A549 (cell line): ENCODE results near the gene TSNAXIP1. TPM values are rescaled to one million over a fixed set of nuclear protein-coding genes. Genes with fewer than 3 reads are reported as not detected.

Experiments
- ATAC-seq, 2 experiments: fragments of 200-7000 bp in 1 of 2; fragments of >200 bp in 1 of 2; cut with Nextera tagmentation in 1 of 2; cut with Tn5 transposase in 1 of 2; 3 replicates each; pipeline versions ENCODE4 v1.8.0 to v1.9.1; 2018 to 2020; ENCODE audit warnings: mild to moderate bottlenecking in 1 of 2, moderate library complexity in 1 of 2
- CTCF ChIA-PET: fragments of 300-600 bp; sonication (Branson Sonifier 250); formaldehyde crosslinking; extraction: SDS; loops from one replicate; lab custom pipeline; 2021; ENCODE audit warnings: antibody characterized with exemption, inconsistent platforms; lab: Yijun Ruan, JAX
- POLR2A ChIA-PET: fragments of 350-600 bp; formaldehyde crosslinking; extraction: SDS; loops from one replicate; lab custom pipeline; 2021; ENCODE audit warnings: antibody characterized with exemption, inconsistent platforms; lab: Yijun Ruan, JAX
- DNase-seq, 2 experiments: peaks; one replicate each; pipeline versions ENCODE4 v3.0.0 to v3.0.0-alpha.2; 2011 to 2016; ENCODE audit warnings: low read depth in 1 of 2, low spot score in 1 of 2
- FAIRE-seq: peaks from 2 replicates; lab custom pipeline; 2011; peaks lifted over from hg19 to GRCh38; lab: Jason Lieb, UNC
- H3K27ac ChIP-seq, 2 experiments: fragments of >200 bp; sonication (Bioruptor Twin); formaldehyde crosslinking; 3 replicates each; pipeline ENCODE4 v1.5.1; 2016 to 2017
- H3K4me1 ChIP-seq: fragments of >200 bp; sonication (Bioruptor Twin); formaldehyde crosslinking; 3 replicates; pipeline ENCODE4 v1.6.1; 2016
- H3K4me2 ChIP-seq: fragments of >200 bp; sonication (Bioruptor Twin); formaldehyde crosslinking; 3 replicates; pipeline ENCODE4 v1.6.1; 2016
- H3K4me3 ChIP-seq: fragments of >200 bp; sonication (Bioruptor Twin); formaldehyde crosslinking; 3 replicates; pipeline ENCODE4 v1.5.1; 2016
- H3K9me3 ChIP-seq: fragments of >200 bp; sonication (Bioruptor Twin); formaldehyde crosslinking; 3 replicates; pipeline ENCODE4 v1.6.1; 2016
- CBX2 ChIP-seq: fragments of 200-600 bp; sonication (generic); IDR thresholded peaks from 2 replicates; pipeline ENCODE4 v1.6.1; 2016; ENCODE audit warnings: low read depth, mild to moderate bottlenecking, borderline replicate concordance
- CEBPB ChIP-seq, 2 experiments: fragments of >200 bp in 1 of 2; sonication (Bioruptor Twin) in 1 of 2; formaldehyde crosslinking in 1 of 2; IDR thresholded peaks; 2 replicates each; pipeline ENCODE4 v1.6.1; 2012 to 2016
- CHD4 ChIP-seq: fragments of 200-600 bp; sonication (generic); IDR thresholded peaks from 2 replicates; pipeline ENCODE4 v1.6.1; 2016; ENCODE audit warnings: antibody characterized with exemption, mild to moderate bottlenecking, borderline replicate concordance
- EHF ChIP-seq: fragments of 250-450 bp; sonication (Bioruptor Pico); IDR thresholded peaks from 2 replicates; pipeline ENCODE4 v1.5.0; 2020; ENCODE audit warnings: mild to moderate bottlenecking
- EHMT2 ChIP-seq: fragments of 200-600 bp; sonication (generic); IDR thresholded peaks from 2 replicates; pipeline ENCODE4 v1.6.1; 2016; ENCODE audit warnings: antibody characterized with exemption, low read depth, mild to moderate bottlenecking, moderate library complexity
- FOSB ChIP-seq: fragments of 250-450 bp; sonication (Bioruptor Pico); IDR thresholded peaks from 2 replicates; pipeline ENCODE4 v1.5.0; 2020; ENCODE audit warnings: mild to moderate bottlenecking, moderate library complexity
- GATA3 ChIP-seq: IDR thresholded peaks from 2 replicates; pipeline ENCODE4 v1.6.1; 2012; ENCODE audit warnings: borderline replicate concordance
- HDAC2 ChIP-seq: fragments of 200-600 bp; sonication (generic); IDR thresholded peaks from 2 replicates; pipeline ENCODE4 v1.6.1; 2016
- HOXB5 ChIP-seq: fragments of 250-450 bp; sonication (Bioruptor Pico); IDR thresholded peaks from 2 replicates; pipeline ENCODE4 v1.5.0; 2020; ENCODE audit warnings: mild to moderate bottlenecking, moderate library complexity
- NPAS2 ChIP-seq: fragments of 250-450 bp; sonication (Bioruptor Pico); IDR thresholded peaks from 2 replicates; pipeline ENCODE4 v1.8.0; 2022; ENCODE audit warnings: mild to moderate bottlenecking, moderate library complexity, borderline replicate concordance
- NR3C1 ChIP-seq: fragments of >200 bp; sonication (Bioruptor Twin); formaldehyde crosslinking; IDR thresholded peaks from 3 replicates; pipeline ENCODE4 v1.6.1; 2017
- RAD21 ChIP-seq, 2 experiments: fragments of >200 bp in 1 of 2; sonication (Bioruptor Twin) in 1 of 2; formaldehyde crosslinking in 1 of 2; IDR thresholded peaks in 1 of 2; conservative IDR thresholded peaks in 1 of 2; 2 replicates in 1 of 2; 3 replicates in 1 of 2; pipeline ENCODE4 v1.6.1; 2012 to 2018; ENCODE audit warnings: inconsistent platforms in 1 of 2
- RFX5 ChIP-seq: fragments of 450-650 bp; IDR thresholded peaks from 2 replicates; pipeline ENCODE4 v1.7.1; 2014; ENCODE audit warnings: antibody characterized with exemption, mild to moderate bottlenecking, moderate library complexity
- RNF2 ChIP-seq: fragments of 200-600 bp; sonication (generic); IDR thresholded peaks from 2 replicates; pipeline ENCODE4 v1.6.1; 2016; ENCODE audit warnings: low read depth, mild to moderate bottlenecking, antibody characterized with exemption, moderate library complexity, borderline replicate concordance
- SMC3 ChIP-seq: fragments of >200 bp; sonication (Bioruptor Twin); formaldehyde crosslinking; IDR thresholded peaks from 3 replicates; pipeline ENCODE4 v1.6.1; 2018; ENCODE audit warnings: inconsistent platforms
- ZSCAN20 ChIP-seq: fragments of 250-450 bp; sonication (Bioruptor Pico); IDR thresholded peaks from 2 replicates; pipeline ENCODE4 v1.8.0; 2022; ENCODE audit warnings: mild to moderate bottlenecking, moderate library complexity
- WGBS: methylation state at CpG from one replicate; pipeline ENCODE4 v1.1.6; 2017; ENCODE audit errors: missing lambda C conversion rate; 5-methylcytosine and 5-hydroxymethylcytosine counted together
- polyA plus RNA-seq, 4 experiments: library from polyadenylated mRNA; depleted of rRNA in 3 of 4; stranded (reverse); fragments of >200 nt; fragmentation: RNase III in 1 of 4; extraction: RNeasy Plus Mini Kit Qiagen cat#74134 plus additional on column Dnase treatment in 1 of 4; gene quantifications; 2 replicates in 3 of 4; 3 replicates in 1 of 4; pipeline ENCODE4 v1.2.3, GENCODE V29; 2011 to 2017
- TF ChIP-seq, protein P1 (sequence below): fragments of 200-600 bp; sonication (generic); IDR thresholded peaks from 2 replicates; pipeline ENCODE4 v1.6.1; 2016; ENCODE audit warnings: antibody characterized with exemption, mild to moderate bottlenecking, moderate library complexity
- TF ChIP-seq, protein P2 (sequence below): fragments of 250-450 bp; sonication (Bioruptor Pico); IDR thresholded peaks from 2 replicates; pipeline ENCODE4 v1.5.0; 2021; ENCODE audit warnings: mild to moderate bottlenecking, moderate library complexity, borderline replicate concordance
- TF ChIP-seq, protein P3 (sequence below): fragments of >200 bp; sonication (Bioruptor Twin); formaldehyde crosslinking; IDR thresholded peaks from 3 replicates; pipeline ENCODE4 v1.6.1; 2016
- TF ChIP-seq, protein P4 (sequence below): fragments of >200 bp; sonication (Bioruptor Twin); formaldehyde crosslinking; IDR thresholded peaks from 2 replicates; pipeline ENCODE4 v1.6.1; 2016
- TF ChIP-seq, protein P5 (sequence below): IDR thresholded peaks from 2 replicates; pipeline ENCODE4 v1.6.1; 2012

TSNAXIP1 gene
- polyA plus RNA-seq, 2 of the 4 experiments (the other 2 are of a cell fraction), result 0.68 to 1.1 TPM

DNA sequence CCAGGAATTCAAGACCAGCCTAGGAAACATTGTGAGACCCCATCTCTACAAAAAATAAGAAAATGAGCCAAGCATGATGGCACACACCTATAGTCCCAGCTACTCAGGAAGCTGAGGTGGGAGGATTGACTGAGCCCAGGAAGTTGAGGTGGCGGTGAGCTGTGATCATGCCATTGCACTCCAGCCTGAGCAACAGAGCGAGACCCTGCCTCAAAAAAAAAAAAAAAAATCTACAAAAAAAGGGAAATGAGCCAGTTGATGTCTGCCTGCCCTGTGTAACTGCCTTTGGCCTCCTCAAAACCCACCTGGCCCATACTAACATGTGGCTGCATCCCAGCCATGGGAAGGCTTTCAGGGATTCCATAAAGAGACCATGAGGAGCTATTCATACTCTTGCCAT, 4.8 kb upstream of the TSNAXIP1 start (continued):
- TF ChIP-seq, protein P1, sequence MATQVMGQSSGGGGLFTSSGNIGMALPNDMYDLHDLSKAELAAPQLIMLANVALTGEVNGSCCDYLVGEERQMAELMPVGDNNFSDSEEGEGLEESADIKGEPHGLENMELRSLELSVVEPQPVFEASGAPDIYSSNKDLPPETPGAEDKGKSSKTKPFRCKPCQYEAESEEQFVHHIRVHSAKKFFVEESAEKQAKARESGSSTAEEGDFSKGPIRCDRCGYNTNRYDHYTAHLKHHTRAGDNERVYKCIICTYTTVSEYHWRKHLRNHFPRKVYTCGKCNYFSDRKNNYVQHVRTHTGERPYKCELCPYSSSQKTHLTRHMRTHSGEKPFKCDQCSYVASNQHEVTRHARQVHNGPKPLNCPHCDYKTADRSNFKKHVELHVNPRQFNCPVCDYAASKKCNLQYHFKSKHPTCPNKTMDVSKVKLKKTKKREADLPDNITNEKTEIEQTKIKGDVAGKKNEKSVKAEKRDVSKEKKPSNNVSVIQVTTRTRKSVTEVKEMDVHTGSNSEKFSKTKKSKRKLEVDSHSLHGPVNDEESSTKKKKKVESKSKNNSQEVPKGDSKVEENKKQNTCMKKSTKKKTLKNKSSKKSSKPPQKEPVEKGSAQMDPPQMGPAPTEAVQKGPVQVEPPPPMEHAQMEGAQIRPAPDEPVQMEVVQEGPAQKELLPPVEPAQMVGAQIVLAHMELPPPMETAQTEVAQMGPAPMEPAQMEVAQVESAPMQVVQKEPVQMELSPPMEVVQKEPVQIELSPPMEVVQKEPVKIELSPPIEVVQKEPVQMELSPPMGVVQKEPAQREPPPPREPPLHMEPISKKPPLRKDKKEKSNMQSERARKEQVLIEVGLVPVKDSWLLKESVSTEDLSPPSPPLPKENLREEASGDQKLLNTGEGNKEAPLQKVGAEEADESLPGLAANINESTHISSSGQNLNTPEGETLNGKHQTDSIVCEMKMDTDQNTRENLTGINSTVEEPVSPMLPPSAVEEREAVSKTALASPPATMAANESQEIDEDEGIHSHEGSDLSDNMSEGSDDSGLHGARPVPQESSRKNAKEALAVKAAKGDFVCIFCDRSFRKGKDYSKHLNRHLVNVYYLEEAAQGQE, result no peak
- no peak for TF ChIP-seq HDAC2
- TF ChIP-seq, protein P2, sequence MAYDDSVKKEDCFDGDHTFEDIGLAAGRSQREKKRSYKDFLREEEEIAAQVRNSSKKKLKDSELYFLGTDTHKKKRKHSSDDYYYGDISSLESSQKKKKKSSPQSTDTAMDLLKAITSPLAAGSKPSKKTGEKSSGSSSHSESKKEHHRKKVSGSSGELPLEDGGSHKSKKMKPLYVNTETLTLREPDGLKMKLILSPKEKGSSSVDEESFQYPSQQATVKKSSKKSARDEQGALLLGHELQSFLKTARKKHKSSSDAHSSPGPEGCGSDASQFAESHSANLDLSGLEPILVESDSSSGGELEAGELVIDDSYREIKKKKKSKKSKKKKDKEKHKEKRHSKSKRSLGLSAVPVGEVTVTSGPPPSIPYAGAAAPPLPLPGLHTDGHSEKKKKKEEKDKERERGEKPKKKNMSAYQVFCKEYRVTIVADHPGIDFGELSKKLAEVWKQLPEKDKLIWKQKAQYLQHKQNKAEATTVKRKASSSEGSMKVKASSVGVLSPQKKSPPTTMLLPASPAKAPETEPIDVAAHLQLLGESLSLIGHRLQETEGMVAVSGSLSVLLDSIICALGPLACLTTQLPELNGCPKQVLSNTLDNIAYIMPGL (CRISPR knock-in tag), result no peak
- TF ChIP-seq EHMT2, result no peak
- no peak for TF ChIP-seq CEBPB (IDR thresholded peaks at IDR 0.05)
- no peak for TF ChIP-seq HOXB5 (CRISPR knock-in tag)
- TF ChIP-seq, protein P3, sequence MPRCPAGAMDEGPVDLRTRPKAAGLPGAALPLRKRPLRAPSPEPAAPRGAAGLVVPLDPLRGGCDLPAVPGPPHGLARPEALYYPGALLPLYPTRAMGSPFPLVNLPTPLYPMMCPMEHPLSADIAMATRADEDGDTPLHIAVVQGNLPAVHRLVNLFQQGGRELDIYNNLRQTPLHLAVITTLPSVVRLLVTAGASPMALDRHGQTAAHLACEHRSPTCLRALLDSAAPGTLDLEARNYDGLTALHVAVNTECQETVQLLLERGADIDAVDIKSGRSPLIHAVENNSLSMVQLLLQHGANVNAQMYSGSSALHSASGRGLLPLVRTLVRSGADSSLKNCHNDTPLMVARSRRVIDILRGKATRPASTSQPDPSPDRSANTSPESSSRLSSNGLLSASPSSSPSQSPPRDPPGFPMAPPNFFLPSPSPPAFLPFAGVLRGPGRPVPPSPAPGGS, result no peak
- no peak for TF ChIP-seq NR3C1

DNA sequence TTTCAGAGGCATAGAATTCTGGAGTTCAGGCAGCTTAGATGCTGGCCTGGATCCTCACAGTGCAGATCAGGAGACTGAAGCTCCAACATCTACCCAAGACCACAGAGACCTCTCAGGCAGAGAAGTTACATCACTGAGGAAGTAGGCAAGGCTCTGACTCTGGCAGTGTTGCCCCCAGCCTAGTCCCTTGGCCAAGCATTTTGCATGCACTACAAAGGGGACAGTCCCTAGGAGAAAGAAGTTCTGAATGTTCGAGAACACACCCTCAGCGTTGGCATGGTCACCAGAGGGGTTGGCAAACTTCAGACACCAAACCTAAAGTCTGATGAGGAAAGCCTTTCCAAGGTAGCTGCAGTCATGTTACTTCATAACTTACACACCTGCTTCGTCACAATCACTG, 2.8 kb upstream of the TSNAXIP1 start:
- ATAC-seq (no peak), FAIRE-seq (no peak), DNase-seq (no peak)
- H3K4me2 ChIP-seq, result no peak overlapping the region
- ChIA-PET CTCF (interaction anchor here (0.6 to 5.5 kb wide), 5 partner anchors 12 to 283 kb away, joined by 3 to 45 read pairs (median 4); no protein-coding TSS in a partner anchor), POLR2A (no interaction called here)
- no peaks in the 10 kb centered on the region for H3K9me3 ChIP-seq
- H3K4me3 ChIP-seq, result no peak overlapping the region
- 84% methylated on average over 3 of the region's 3 CpGs for WGBS
- H3K27ac ChIP-seq, result no peak overlapping the region
- H3K4me1 ChIP-seq, result peaks cover 18% of the 10 kb centered on the region
- no peak for TF ChIP-seq RFX5
- TF ChIP-seq ZSCAN20 (CRISPR knock-in tag), result no peak
- TF ChIP-seq CBX2, result no peak
- TF ChIP-seq, protein P4, sequence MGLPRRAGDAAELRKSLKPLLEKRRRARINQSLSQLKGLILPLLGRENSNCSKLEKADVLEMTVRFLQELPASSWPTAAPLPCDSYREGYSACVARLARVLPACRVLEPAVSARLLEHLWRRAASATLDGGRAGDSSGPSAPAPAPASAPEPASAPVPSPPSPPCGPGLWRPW, result no peak
- no peak for TF ChIP-seq SMC3
- TF ChIP-seq, protein P5, sequence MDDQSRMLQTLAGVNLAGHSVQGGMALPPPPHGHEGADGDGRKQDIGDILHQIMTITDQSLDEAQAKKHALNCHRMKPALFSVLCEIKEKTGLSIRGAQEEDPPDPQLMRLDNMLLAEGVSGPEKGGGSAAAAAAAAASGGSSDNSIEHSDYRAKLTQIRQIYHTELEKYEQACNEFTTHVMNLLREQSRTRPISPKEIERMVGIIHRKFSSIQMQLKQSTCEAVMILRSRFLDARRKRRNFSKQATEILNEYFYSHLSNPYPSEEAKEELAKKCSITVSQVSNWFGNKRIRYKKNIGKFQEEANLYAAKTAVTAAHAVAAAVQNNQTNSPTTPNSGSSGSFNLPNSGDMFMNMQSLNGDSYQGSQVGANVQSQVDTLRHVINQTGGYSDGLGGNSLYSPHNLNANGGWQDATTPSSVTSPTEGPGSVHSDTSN, result no peak
- no peak for TF ChIP-seq RNF2
- TF ChIP-seq, protein P3, result no peak
- TF ChIP-seq NR3C1, result no peak
- TF ChIP-seq FOSB (CRISPR knock-in tag), result no peak
- no peak for TF ChIP-seq NPAS2
- no peak for TF ChIP-seq GATA3
- TF ChIP-seq RAD21 (conservative IDR thresholded peaks at IDR 0.05 in 1 of 2, IDR thresholded peaks at IDR 0.05 in 1 of 2), result no peak
- no peak for TF ChIP-seq EHF (CRISPR knock-in tag)
- no peak for TF ChIP-seq CHD4
